HepG2 (cell line): Measurements from ENCODE around the gene DLG2. TPM values are rescaled to one million over a fixed set of nuclear protein-coding genes. Genes with fewer than 3 reads are reported as not detected.

ENCODE experiments used
- ATAC-seq: fragments of 200-7000 bp; cut with Tn5 transposase; 3 replicates; pipeline ENCODE4 v1.9.1; 2020; ENCODE audit warnings: mild to moderate bottlenecking, moderate library complexity
- BruUV-seq: library from RNA; stranded (reverse); fragments of 400-500 nt; replicated peaks from 2 replicates; lab custom pipeline; 2021; lab: Mats Ljungman, UMichigan
- CTCF ChIA-PET: fragments of 300-600 bp; formaldehyde crosslinking; extraction: SDS; loops from one replicate; lab custom pipeline; 2021; ENCODE audit warnings: low total read pairs, inconsistent platforms, low intra/inter-chr PET ratio; lab: Yijun Ruan, JAX
- POLR2A ChIA-PET: fragments of 350-600 bp; sonication (Branson Sonifier 250); formaldehyde crosslinking; loops from one replicate; lab custom pipeline; 2020; ENCODE audit warnings: antibody characterized with exemption, inconsistent platforms; lab: Yijun Ruan, JAX
- DNase-seq: peaks from one replicate; pipeline ENCODE4 v3.0.0-alpha.2; 2015; ENCODE audit warnings: low spot score
- FAIRE-seq: peaks from 3 replicates; lab custom pipeline; 2011; peaks lifted over from hg19 to GRCh38; lab: Jason Lieb, UNC
- H2AFZ ChIP-seq: one replicate; pipeline ENCODE4 v1.6.1; 2011; ENCODE audit warnings: low read length, inconsistent platforms
- H3K27ac ChIP-seq: fragments of 300-600 bp; 3 replicates; pipeline ENCODE4 v1.8.0; 2011; ENCODE audit warnings: mixed run types, mild to moderate bottlenecking, mixed read lengths, low read length, inconsistent platforms; ENCODE audit not compliant: insufficient read depth; ENCODE audit errors: extremely low read length
- H3K27me3 ChIP-seq, 2 experiments: fragments of 200-600 bp in 1 of 2; 2 replicates in 1 of 2; 3 replicates in 1 of 2; pipeline versions ENCODE4 v1.6.0 to v1.8.0; 2011; ENCODE audit warnings: low read length in 2 of 2, mild to moderate bottlenecking in 2 of 2, moderate library complexity in 2 of 2, inconsistent platforms in 1 of 2; ENCODE audit not compliant: insufficient read depth in 2 of 2, control insufficient read depth in 1 of 2
- H3K36me3 ChIP-seq, 2 experiments: fragments of 200-600 bp in 1 of 2; replicated peaks in 1 of 2; 2 replicates in 1 of 2; 3 replicates in 1 of 2; pipeline versions ENCODE4 v1.5.1 to v1.8.0; 2011; ENCODE audit warnings: low read length in 2 of 2, inconsistent platforms in 1 of 2; ENCODE audit not compliant: insufficient read depth in 2 of 2, control insufficient read depth in 1 of 2
- H3K4me1 ChIP-seq: 2 replicates; pipeline ENCODE4 v1.5.1; 2012; ENCODE audit warnings: low read length, inconsistent platforms; ENCODE audit not compliant: insufficient read depth
- H3K4me2 ChIP-seq: 2 replicates; pipeline ENCODE4 v1.6.0; 2011; ENCODE audit warnings: low read depth, low read length, inconsistent platforms
- H3K4me3 ChIP-seq, 3 experiments: fragments of 200-600 bp in 1 of 3; sonication (generic), shearing (Covaris generic) in 1 of 3; replicated peaks in 1 of 3; 2 replicates each; pipeline ENCODE4 v1.5.1; 2011 to 2016; ENCODE audit warnings: low read length in 3 of 3, inconsistent platforms in 2 of 3, low read depth in 2 of 3, mild to moderate bottlenecking in 2 of 3, control low read depth in 1 of 3, mixed read lengths in 1 of 3; ENCODE audit not compliant: insufficient read depth in 1 of 3
- H3K79me2 ChIP-seq: one replicate; pipeline ENCODE4 v1.6.1; 2011; ENCODE audit warnings: low read length, inconsistent platforms; ENCODE audit not compliant: insufficient read depth
- H3K9ac ChIP-seq: 2 replicates; pipeline ENCODE4 v1.6.0; 2011; ENCODE audit warnings: mild to moderate bottlenecking, low read depth, low read length, inconsistent platforms; ENCODE audit not compliant: insufficient read depth
- H3K9me3 ChIP-seq: 2 replicates; pipeline ENCODE4 v1.5.1; 2012; ENCODE audit warnings: mild to moderate bottlenecking, low read length
- H4K20me1 ChIP-seq: 2 replicates; pipeline ENCODE4 v1.6.0; 2011; ENCODE audit warnings: inconsistent platforms, mild to moderate bottlenecking, low read length, moderate library complexity; ENCODE audit not compliant: insufficient read depth
- BRCA1 ChIP-seq: sonication (generic); formaldehyde crosslinking; IDR thresholded peaks from 2 replicates; pipeline ENCODE4 v1.4.0; 2020; ENCODE audit warnings: missing genetic modification reagents
- CEBPB ChIP-seq: IDR thresholded peaks from 2 replicates; pipeline ENCODE4 v1.6.1; 2011; ENCODE audit warnings: low read depth, low read length, improper control_type of control experiment, borderline replicate concordance
- HDAC2 ChIP-seq: sonication (generic); formaldehyde crosslinking; IDR thresholded peaks from 2 replicates; pipeline ENCODE4 v1.4.0; 2020; ENCODE audit warnings: missing genetic modification reagents
- KLF11 ChIP-seq: IDR thresholded peaks from 2 replicates; pipeline ENCODE4 v1.6.1; 2016; ENCODE audit warnings: missing compliant biosample characterization
- NFE2 ChIP-seq: sonication (generic); formaldehyde crosslinking; IDR thresholded peaks from 2 replicates; pipeline ENCODE4 v1.4.0; 2020; ENCODE audit warnings: missing genetic modification reagents
- RBM22 ChIP-seq: fragments of 200-400 bp; formaldehyde crosslinking; optimal IDR thresholded peaks from 2 replicates; pipeline ENCODE3; 2017; ENCODE audit warnings: mild to moderate bottlenecking, low read length, moderate library complexity
- STAG1 ChIP-seq: sonication (generic); formaldehyde crosslinking; IDR thresholded peaks from 2 replicates; pipeline ENCODE4 v1.4.0; 2020; ENCODE audit warnings: missing genetic modification reagents
- ZBTB21 ChIP-seq: sonication (generic); formaldehyde crosslinking; IDR thresholded peaks from 2 replicates; pipeline ENCODE4 v1.4.0; 2020; ENCODE audit warnings: missing genetic modification reagents
- ZFP37 ChIP-seq: sonication (generic); formaldehyde crosslinking; IDR thresholded peaks from 2 replicates; pipeline ENCODE4 v1.4.0; 2020; ENCODE audit warnings: missing genetic modification reagents, borderline replicate concordance
- ZKSCAN8 ChIP-seq: IDR thresholded peaks from 2 replicates; pipeline ENCODE4 v1.6.1; 2016; ENCODE audit warnings: borderline replicate concordance, missing genetic modification reagents, missing compliant biosample characterization
- WGBS: methylation state at CpG from one replicate; pipeline ENCODE4 v1.1.6; 2017; ENCODE audit warnings: low lambda C conversion rate; 5-methylcytosine and 5-hydroxymethylcytosine counted together
- in situ Hi-C: cut with HindIII; loops from 2 replicates; pipeline ENCODE4 v1.10.0; 2017; ENCODE audit warnings: low pct_unique_long_range_greater_than_20kb; ENCODE audit not compliant: extremely low pct_ligation_motif_present
- intact Hi-C: fragments of 100-400 bp; cut with micrococcal nuclease; formaldehyde crosslinking; loops from one replicate; pipeline ENCODE4 v1.10.0; 2022; ENCODE audit not compliant: unreplicated experiment
- polyA plus RNA-seq, 8 experiments: library from polyadenylated mRNA; depleted of rRNA in 3 of 8; stranded (reverse) in 7 of 8; unstranded in 1 of 8; fragments of >200 nt; fragmentation: Illumina TruSeq in 4 of 8; extraction: Trizol in 4 of 8; gene quantifications; 2 replicates each; pipeline versions ENCODE4 v1.2.1 to v1.2.3, GENCODE V29; 2011 to 2016; ENCODE audit warnings: low read depth in 4 of 8, missing spikeins in 1 of 8, mixed read lengths in 1 of 8; ENCODE audit not compliant: insufficient read depth in 1 of 8
- total RNA-seq, 5 experiments: library from RNA; depleted of rRNA; stranded (reverse); fragments of >200 nt; fragmentation: Illumina TruSeq; extraction: Trizol; gene quantifications; 2 replicates each; pipeline ENCODE4 v1.2.3, GENCODE V29; 2016; ENCODE audit warnings: low read depth in 1 of 5
- TF ChIP-seq, protein P1 (sequence below): sonication (generic); formaldehyde crosslinking; IDR thresholded peaks from 2 replicates; pipeline ENCODE4 v1.5.0; 2020; ENCODE audit warnings: mild to moderate bottlenecking, missing genetic modification reagents, moderate library complexity
- TF ChIP-seq, protein P2 (sequence below): sonication (generic); formaldehyde crosslinking; IDR thresholded peaks from 2 replicates; pipeline ENCODE4 v1.5.0; 2020; ENCODE audit warnings: mild to moderate bottlenecking, missing genetic modification reagents

The DLG2 gene
- total and polyA plus RNA-seq, 2 of the 13 experiments (the other 11 are each of a cell fraction or from before 2014, with no cell fraction given), result 0.46 to 1.0 TPM

DNA sequence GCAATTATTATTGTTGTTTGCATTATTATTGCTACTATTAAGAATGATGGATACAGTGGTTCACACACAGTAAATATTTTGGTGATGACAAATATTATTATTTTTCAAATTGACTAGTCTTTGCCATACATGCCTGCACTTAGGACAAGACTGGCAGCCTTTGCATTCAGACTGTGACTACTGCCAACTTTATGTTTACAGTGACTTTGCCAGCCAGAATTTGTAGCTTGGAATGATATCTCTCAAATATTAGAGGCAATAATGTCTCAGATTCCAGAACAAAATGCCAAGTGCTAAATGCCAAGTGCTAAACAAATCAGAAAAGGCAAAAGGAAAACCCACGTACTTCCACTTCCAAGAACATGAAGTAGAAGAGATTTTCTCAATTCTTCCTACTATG, 823.1 kb downstream of the DLG2 start:
- POLR2A ChIA-PET, result no interaction called here
- WGBS, result 0% methylated on average over 1 of the region's 1 CpG

DNA sequence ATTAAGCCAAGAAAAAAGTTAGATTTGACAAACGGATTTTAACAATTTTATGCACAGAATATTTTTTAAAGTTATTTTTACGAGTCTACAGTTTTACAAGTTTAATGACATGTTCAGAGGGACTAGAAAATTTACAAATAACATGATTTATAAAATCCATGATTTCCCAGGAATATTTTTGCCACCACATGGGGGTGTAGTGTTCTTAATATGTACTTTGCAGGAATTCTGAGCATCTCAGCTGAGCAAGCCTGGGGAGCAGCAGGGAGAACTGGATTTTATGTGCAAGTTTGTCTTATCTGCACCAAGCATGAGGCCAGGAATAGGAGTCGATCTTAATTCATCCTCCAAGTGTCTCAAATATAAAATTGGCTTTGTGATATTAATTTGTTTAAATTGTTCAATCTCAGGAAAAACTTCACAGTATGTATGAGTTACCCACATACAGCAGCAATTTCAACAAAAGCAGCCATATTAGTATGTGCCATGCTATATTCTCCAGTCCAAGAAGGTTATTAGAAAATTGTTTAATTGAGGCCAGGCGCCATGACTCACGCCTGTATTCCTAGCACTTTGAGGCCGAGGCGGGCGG, 826.3 kb downstream of the DLG2 start:
- ATAC-seq (peak; percentile 61; the same call in 2 of the 3 replicates), FAIRE-seq (no peak), DNase-seq (peak; percentile 13)
- Histone ChIP-seq H4K20me1 (no peaks in the 10 kb centered on the region), H3K36me3 (no peaks in the 10 kb centered on the region), H3K9ac (no peak overlapping the region), H3K27me3 (no peaks in the 10 kb centered on the region), H3K4me2 (no peak overlapping the region), H3K27ac (no peak overlapping the region), H3K4me3 (no peak overlapping the region), H3K79me2 (no peaks in the 10 kb centered on the region), H3K9me3 (peaks cover 5% of the 10 kb centered on the region), H3K4me1 (no peaks in the 10 kb centered on the region), H2AFZ (no peak overlapping the region)
- CTCF ChIA-PET, result no interaction called here
- POLR2A ChIA-PET, result no interaction called here
- 16% methylated on average over 8 of the region's 8 CpGs for WGBS
- BruUV-seq, result no TSS peak
- intact Hi-C loops, result loop anchor here (2.0 to 5.0 kb wide), 2 partner anchors 191 to 790 kb away; no protein-coding TSS in a partner anchor
- in situ Hi-C loops, result no loop called here
- TF ChIP-seq RBM22 (no peak), STAG1 (CRISPR knock-in tag) (peak; percentile 42), ZKSCAN8 (no peak), ZFP37 (CRISPR knock-in tag) (no peak), HDAC2 (CRISPR knock-in tag) (no peak), KLF11 (CRISPR knock-in tag) (no peak)
- TF ChIP-seq, protein P1, sequence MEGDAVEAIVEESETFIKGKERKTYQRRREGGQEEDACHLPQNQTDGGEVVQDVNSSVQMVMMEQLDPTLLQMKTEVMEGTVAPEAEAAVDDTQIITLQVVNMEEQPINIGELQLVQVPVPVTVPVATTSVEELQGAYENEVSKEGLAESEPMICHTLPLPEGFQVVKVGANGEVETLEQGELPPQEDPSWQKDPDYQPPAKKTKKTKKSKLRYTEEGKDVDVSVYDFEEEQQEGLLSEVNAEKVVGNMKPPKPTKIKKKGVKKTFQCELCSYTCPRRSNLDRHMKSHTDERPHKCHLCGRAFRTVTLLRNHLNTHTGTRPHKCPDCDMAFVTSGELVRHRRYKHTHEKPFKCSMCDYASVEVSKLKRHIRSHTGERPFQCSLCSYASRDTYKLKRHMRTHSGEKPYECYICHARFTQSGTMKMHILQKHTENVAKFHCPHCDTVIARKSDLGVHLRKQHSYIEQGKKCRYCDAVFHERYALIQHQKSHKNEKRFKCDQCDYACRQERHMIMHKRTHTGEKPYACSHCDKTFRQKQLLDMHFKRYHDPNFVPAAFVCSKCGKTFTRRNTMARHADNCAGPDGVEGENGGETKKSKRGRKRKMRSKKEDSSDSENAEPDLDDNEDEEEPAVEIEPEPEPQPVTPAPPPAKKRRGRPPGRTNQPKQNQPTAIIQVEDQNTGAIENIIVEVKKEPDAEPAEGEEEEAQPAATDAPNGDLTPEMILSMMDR (CRISPR knock-in tag), result 0 out of 2 replicates have a peak, but pooled peaks have one; percentile 11

More for the DNA sequence above, 823.1 kb downstream of the DLG2 start:
- TF ChIP-seq ZBTB21 (CRISPR knock-in tag) (no peak), BRCA1 (CRISPR knock-in tag) (no peak), CEBPB (no peak), NFE2 (CRISPR knock-in tag) (no peak)
- TF ChIP-seq, protein P2, sequence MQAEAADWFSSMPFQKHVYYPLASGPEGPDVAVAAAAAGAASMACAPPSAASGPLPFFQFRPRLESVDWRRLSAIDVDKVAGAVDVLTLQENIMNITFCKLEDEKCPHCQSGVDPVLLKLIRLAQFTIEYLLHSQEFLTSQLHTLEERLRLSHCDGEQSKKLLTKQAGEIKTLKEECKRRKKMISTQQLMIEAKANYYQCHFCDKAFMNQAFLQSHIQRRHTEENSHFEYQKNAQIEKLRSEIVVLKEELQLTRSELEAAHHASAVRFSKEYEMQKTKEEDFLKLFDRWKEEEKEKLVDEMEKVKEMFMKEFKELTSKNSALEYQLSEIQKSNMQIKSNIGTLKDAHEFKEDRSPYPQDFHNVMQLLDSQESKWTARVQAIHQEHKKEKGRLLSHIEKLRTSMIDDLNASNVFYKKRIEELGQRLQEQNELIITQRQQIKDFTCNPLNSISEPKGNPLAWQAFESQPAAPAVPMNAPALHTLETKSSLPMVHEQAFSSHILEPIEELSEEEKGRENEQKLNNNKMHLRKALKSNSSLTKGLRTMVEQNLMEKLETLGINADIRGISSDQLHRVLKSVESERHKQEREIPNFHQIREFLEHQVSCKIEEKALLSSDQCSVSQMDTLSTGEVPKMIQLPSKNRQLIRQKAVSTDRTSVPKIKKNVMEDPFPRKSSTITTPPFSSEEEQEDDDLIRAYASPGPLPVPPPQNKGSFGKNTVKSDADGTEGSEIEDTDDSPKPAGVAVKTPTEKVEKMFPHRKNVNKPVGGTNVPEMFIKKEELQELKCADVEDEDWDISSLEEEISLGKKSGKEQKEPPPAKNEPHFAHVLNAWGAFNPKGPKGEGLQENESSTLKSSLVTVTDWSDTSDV, result no peak
- TF ChIP-seq, all 625 proteins: peak for 0
- in situ Hi-C loops, result no loop called here
- Histone ChIP-seq H3K36me3 (no peaks in the 10 kb centered on the region), H3K4me3 (no peak overlapping the region), H3K27me3 (no peaks in the 10 kb centered on the region), H3K27ac (no peak overlapping the region), H2AFZ (no peak overlapping the region), H3K9me3 (peaks cover 12% of the 10 kb centered on the region), H3K4me1 (no peaks in the 10 kb centered on the region), H3K4me2 (no peak overlapping the region), H3K9ac (no peak overlapping the region), H4K20me1 (no peaks in the 10 kb centered on the region), H3K79me2 (no peaks in the 10 kb centered on the region)
- no peak for FAIRE-seq
- intact Hi-C loops, result loop anchor here (5.0 kb wide), 1 partner anchor 188 kb away; no protein-coding TSS in a partner anchor
- ATAC-seq, result no peak
- CTCF ChIA-PET, result no interaction called here
- no peak for DNase-seq
- no TSS peak for BruUV-seq
